Hepatocyte (in vitro differentiated cells): Measurements from ENCODE around the gene GINS1.

Source experiments
- CTCF ChIP-seq: fragments of 200-600 bp; sonication (generic); IDR thresholded peaks from 2 replicates; pipeline ENCODE4 v1.5.1; 2016; ENCODE audit warnings: antibody characterized with exemption, mild to moderate bottlenecking; ENCODE audit not compliant: poor library complexity
- EZH2 ChIP-seq: fragments of 200-600 bp; sonication (generic); IDR thresholded peaks from 2 replicates; pipeline ENCODE4 v1.6.1; 2016; ENCODE audit warnings: antibody characterized with exemption, mild to moderate bottlenecking, borderline replicate concordance

- TF ChIP-seq CTCF (no peak), EZH2 (no peak)
Measured at GRCh38 chr20:25452333-25452732, 44.9 kb downstream of the GINS1 start.
